ENCODE results near the gene FOXL3.

Gene FOXL3

GRCh38 chr7:285731-286130, 4.2 kb upstream of the FOXL3 start:
- Histone ChIP-seq H3K36me3 (ENCODE audit: control insufficient read depth, insufficient read depth, low read length) (no peaks in the 10 kb centered on the region), H3K27me3 (ENCODE audit: control insufficient read depth, insufficient read depth, low read length) (peaks cover 3% of the 10 kb centered on the region), H3K4me3 (ENCODE audit: low read depth, low read length) (no peak overlapping the region), H3K9ac (no peak overlapping the region), H3K27ac (no peak overlapping the region), H2AFZ (no peak overlapping the region), H3K79me2 (no peaks in the 10 kb centered on the region), H3K4me2 (ENCODE audit: low read length) (no peak overlapping the region), H3K9me3 (ENCODE audit: control insufficient read depth, low read length) (no peaks in the 10 kb centered on the region), H3K4me1 (no peaks in the 10 kb centered on the region)
- TF ChIP-seq CTCF (IDR thresholded peaks at IDR 0.05): no peak

GRCh38 chr7:286266-286665, 3.7 kb upstream of the FOXL3 start:
- Histone ChIP-seq H3K9me3 (ENCODE audit: control insufficient read depth, low read length) (no peaks in the 10 kb centered on the region), H3K27me3 (ENCODE audit: control insufficient read depth, insufficient read depth, low read length) (peaks cover 3% of the 10 kb centered on the region), H3K9ac (no peak overlapping the region), H2AFZ (no peak overlapping the region), H3K4me2 (ENCODE audit: low read length) (no peak overlapping the region), H3K4me1 (no peaks in the 10 kb centered on the region), H3K27ac (no peak overlapping the region), H3K36me3 (ENCODE audit: control insufficient read depth, insufficient read depth, low read length) (no peaks in the 10 kb centered on the region), H3K4me3 (ENCODE audit: low read depth, low read length) (no peak overlapping the region), H3K79me2 (no peaks in the 10 kb centered on the region)
- no peak for TF ChIP-seq CTCF (IDR thresholded peaks at IDR 0.05)

DNA sequence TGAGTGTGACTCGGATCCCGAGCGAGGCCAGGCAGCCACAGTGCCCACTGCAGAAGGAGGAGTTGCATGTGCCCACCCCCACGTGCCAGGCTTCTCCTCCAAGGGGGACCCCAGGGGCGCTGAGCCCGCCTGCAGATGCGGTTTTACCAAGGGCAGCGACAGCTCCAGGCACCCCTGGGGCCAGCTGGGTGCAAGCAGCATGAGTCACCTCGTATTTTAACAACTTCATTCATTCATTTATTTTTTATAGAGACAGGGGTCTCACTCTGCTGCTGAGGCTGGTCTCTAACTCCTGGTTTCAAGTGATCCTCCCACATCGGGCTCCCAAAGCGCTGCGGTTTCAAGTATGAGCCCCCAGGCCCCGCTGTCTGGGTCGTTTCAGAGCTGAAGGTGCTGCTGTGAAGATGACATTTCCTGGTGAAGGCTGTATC, 1.3 kb upstream of the FOXL3 start:
- H3K36me3 ChIP-seq (ENCODE audit: control insufficient read depth, insufficient read depth, low read length): no peaks in the 10 kb centered on the region
- no peaks in the 10 kb centered on the region for H3K4me1 ChIP-seq
- H3K27ac ChIP-seq: no peak overlapping the region
- H2AFZ ChIP-seq: no peak overlapping the region
- H3K79me2 ChIP-seq: no peaks in the 10 kb centered on the region
- TF ChIP-seq CTCF (IDR thresholded peaks at IDR 0.05): no peak
- H3K9ac ChIP-seq: no peak overlapping the region
- no peak overlapping the region for H3K4me3 ChIP-seq (ENCODE audit: low read depth, low read length)
- peaks cover 3% of the 10 kb centered on the region for H3K27me3 ChIP-seq (ENCODE audit: control insufficient read depth, insufficient read depth, low read length)
- H3K4me2 ChIP-seq (ENCODE audit: low read length): no peak overlapping the region
- H3K9me3 ChIP-seq (ENCODE audit: control insufficient read depth, low read length): no peaks in the 10 kb centered on the region

DNA sequence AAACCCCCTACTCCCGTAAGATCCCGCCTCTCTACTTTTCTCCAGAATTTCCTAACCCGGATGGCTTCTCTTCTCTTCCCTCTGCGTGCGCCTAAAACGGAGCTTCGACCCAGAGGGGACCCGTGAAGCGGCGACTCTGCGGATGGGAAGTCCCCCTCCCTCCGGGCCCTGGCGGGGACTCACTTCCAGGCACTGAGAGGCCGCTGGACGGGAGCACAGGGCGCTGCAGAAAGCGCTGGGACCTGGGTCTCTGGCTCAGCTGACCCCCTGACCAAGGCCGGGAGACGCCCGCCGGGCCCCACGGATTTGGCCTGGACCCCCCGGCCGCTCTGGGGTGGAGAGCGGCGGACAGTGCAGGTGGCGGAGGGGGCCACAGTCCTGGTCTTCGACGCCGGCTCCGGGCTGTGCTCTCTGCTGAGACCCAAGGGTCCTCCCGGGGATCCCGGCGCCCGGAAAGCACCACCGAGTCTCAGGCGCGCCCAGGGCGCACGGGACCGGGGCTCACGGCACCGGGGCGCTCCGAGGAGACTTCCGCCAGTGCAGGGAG, 688 bp upstream of the FOXL3 start:
- no peaks in the 10 kb centered on the region for H3K36me3 ChIP-seq (ENCODE audit: control insufficient read depth, insufficient read depth, low read length)
- no peak overlapping the region for H3K9ac ChIP-seq
- no peak overlapping the region for H3K4me2 ChIP-seq (ENCODE audit: low read length)
- H2AFZ ChIP-seq: no peak overlapping the region
- H3K4me3 ChIP-seq (ENCODE audit: low read depth, low read length): no peak overlapping the region
- no peak for TF ChIP-seq CTCF (IDR thresholded peaks at IDR 0.05)
- peaks cover 3% of the 10 kb centered on the region for H3K27me3 ChIP-seq (ENCODE audit: control insufficient read depth, insufficient read depth, low read length)
- no peaks in the 10 kb centered on the region for H3K4me1 ChIP-seq
- no peak overlapping the region for H3K27ac ChIP-seq
- no peaks in the 10 kb centered on the region for H3K79me2 ChIP-seq
- H3K9me3 ChIP-seq (ENCODE audit: control insufficient read depth, low read length): no peaks in the 10 kb centered on the region
